SHP77 (cell line): ENCODE measurements around the gene PLXNC1.

ENCODE experiments used
- DNase-seq, 2 experiments: peaks; one replicate each; lab custom pipeline; 2025; lab: John Stamatoyannopoulos, UW

The PLXNC1 gene

GRCh38 chr12:94147991-94148738, at the start of gene PLXNC1:
PLXNC1 (plus strand) TSS chr12:94148577; CDS start chr12:94148972, 395 bp downstream.
- no peak for DNase-seq

GRCh38 chr12:94099191-94099590, 49.2 kb upstream of the PLXNC1 start:
- DNase-seq = no peak

- peak; percentile 32 to 42 for DNase-seq
Measured at GRCh38 chr12:94099632-94100031, 48.7 kb upstream of the PLXNC1 start.

GRCh38 chr12:94100211-94100627, 48.2 kb upstream of the PLXNC1 start:
- peak; percentile 11 to 33 for DNase-seq

- DNase-seq = peak; percentile 36 to 65
Measured at GRCh38 chr12:94100990-94101737, 47.2 kb upstream of the PLXNC1 start.

- DNase-seq = peak; percentile 78 to 79
Measured at GRCh38 chr12:94101738-94102660, 46.4 kb upstream of the PLXNC1 start.

GRCh38 chr12:94103986-94104385, 44.4 kb upstream of the PLXNC1 start:
- no peak for DNase-seq

- no peak for DNase-seq
Measured at GRCh38 chr12:94107910-94108309, 40.5 kb upstream of the PLXNC1 start.

- no peak for DNase-seq
Measured at GRCh38 chr12:94109160-94109559, 39.2 kb upstream of the PLXNC1 start.

- DNase-seq = no peak
Measured at GRCh38 chr12:94110258-94110657, 38.1 kb upstream of the PLXNC1 start.

- DNase-seq = no peak
Measured at GRCh38 chr12:94111302-94111701, 37.1 kb upstream of the PLXNC1 start.

GRCh38 chr12:94112121-94112520, 36.3 kb upstream of the PLXNC1 start:
- no peak for DNase-seq

- DNase-seq = no peak
Measured at GRCh38 chr12:94114166-94114565, 34.2 kb upstream of the PLXNC1 start.

- DNase-seq = no peak
Measured at GRCh38 chr12:94116191-94116590, 32.2 kb upstream of the PLXNC1 start.

GRCh38 chr12:94121886-94122285, 26.5 kb upstream of the PLXNC1 start:
- DNase-seq = no peak

GRCh38 chr12:94122591-94122990, 25.8 kb upstream of the PLXNC1 start:
- no peak for DNase-seq

- no peak for DNase-seq
Measured at GRCh38 chr12:94123127-94123526, 25.2 kb upstream of the PLXNC1 start.

GRCh38 chr12:94126067-94126466, 22.3 kb upstream of the PLXNC1 start:
- DNase-seq = no peak

- no peak for DNase-seq
Measured at GRCh38 chr12:94127239-94128131, 20.9 kb upstream of the PLXNC1 start.

GRCh38 chr12:94128280-94128679, 20.1 kb upstream of the PLXNC1 start:
- DNase-seq = no peak
